GM10248 (cell line): Measurements from ENCODE around the gene ATP5F1D.
A peak's percentile ranks its signal among the peaks of the same experiment; 100 is the strongest.

Experiments used
- CTCF ChIA-PET: fragments of 300-600 bp; sonication (Branson Sonifier 250); formaldehyde crosslinking; extraction: SDS; loops from one replicate; lab custom pipeline; 2021; ENCODE audit warnings: antibody characterized with exemption; lab: Yijun Ruan, JAX
- POLR2A ChIA-PET: fragments of 350-650 bp; sonication (Branson Sonifier 250); formaldehyde crosslinking; extraction: SDS; loops from one replicate; lab custom pipeline; 2020; ENCODE audit warnings: antibody characterized with exemption; lab: Yijun Ruan, JAX
- DNase-seq: peaks from one replicate; pipeline ENCODE4 v3.0.0; 2012; ENCODE audit errors: extremely low spot score
- TF ChIP-seq, protein P1 (sequence below): IDR thresholded peaks from 2 replicates; pipeline ENCODE4 v1.5.1; 2012; ENCODE audit warnings: mild to moderate bottlenecking, low read depth; ENCODE audit errors: extremely low read depth, missing control alignments, control extremely low read depth

The ATP5F1D gene

DNA sequence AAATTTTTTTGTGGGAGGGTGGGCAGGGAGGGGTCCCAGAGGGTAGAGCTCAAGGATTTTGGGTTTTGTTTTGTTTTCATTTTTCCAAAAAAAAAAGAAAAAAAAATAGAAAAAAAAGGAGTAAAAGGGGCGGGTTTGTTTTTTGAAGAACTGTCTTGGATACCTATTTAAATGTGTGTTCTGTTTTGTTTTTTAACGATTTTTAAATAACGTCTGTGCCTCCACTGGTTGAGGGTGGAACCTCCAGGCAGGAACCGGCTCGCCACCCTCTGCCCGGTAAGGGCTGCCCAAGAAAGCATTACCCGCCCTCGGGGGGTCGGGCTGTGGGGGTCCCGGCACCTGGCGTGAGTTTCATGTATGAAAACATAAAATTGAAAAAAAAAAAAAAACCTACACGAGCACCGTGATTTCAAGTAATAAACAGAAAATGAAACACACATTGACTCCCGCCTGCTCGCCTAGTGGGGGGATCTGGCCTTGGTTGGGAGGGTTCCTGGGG is 17.2 kb downstream of the ATP5F1D start:
- no peak for DNase-seq
- POLR2A ChIA-PET = interaction anchor here (3.5 kb wide), 1 partner anchor 10 kb away, joined by 15 read pairs; the partner anchor contains the start of gene CIRBP
- CTCF ChIA-PET = interaction anchor here (1.4 to 18.0 kb wide), 2 partner anchors 8 to 16 kb away, joined by 4 to 491 read pairs; partner anchors contain the start of genes ATP5F1D and CBARP
- TF ChIP-seq, protein P1, sequence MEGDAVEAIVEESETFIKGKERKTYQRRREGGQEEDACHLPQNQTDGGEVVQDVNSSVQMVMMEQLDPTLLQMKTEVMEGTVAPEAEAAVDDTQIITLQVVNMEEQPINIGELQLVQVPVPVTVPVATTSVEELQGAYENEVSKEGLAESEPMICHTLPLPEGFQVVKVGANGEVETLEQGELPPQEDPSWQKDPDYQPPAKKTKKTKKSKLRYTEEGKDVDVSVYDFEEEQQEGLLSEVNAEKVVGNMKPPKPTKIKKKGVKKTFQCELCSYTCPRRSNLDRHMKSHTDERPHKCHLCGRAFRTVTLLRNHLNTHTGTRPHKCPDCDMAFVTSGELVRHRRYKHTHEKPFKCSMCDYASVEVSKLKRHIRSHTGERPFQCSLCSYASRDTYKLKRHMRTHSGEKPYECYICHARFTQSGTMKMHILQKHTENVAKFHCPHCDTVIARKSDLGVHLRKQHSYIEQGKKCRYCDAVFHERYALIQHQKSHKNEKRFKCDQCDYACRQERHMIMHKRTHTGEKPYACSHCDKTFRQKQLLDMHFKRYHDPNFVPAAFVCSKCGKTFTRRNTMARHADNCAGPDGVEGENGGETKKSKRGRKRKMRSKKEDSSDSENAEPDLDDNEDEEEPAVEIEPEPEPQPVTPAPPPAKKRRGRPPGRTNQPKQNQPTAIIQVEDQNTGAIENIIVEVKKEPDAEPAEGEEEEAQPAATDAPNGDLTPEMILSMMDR = no peak

DNA sequence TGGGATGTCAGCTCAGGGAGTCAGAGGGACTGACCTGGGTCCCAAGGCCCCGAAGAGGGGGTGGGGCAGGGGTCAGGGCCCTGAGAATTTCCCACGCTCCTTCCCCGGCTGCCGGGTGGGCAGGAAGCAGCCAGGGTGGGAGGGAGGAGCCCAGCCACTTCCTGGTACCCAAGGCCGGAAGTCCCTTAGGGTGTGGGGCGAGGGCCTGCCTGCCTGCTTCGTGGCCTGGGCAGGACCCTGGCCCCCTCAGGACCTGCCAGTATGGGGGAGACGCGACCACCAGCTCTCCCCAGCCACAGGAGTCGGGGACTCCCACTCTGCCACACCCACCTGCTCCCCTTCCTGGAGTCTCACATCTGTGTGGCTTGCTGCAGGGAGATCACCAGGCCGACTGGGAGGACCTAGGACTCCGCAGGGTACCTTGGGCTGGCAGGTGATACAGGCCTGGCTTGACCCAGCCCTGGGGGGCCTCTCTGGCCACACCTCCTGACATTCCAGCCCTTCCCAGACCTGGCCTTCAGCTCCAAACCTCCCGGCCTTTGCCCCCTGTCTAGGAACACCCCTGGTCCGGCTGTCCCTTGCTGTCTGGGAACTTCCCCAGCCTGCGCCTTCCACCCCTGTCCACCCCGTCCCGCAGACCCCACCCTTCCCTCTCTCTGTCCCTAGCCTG is 17.8 kb downstream of the ATP5F1D start:
- POLR2A ChIA-PET = interaction anchor here (3.5 kb wide), 1 partner anchor 10 kb away, joined by 15 read pairs; the partner anchor contains the start of gene CIRBP
- peak; percentile 68 for DNase-seq
- TF ChIP-seq, protein P1 = no peak
- CTCF ChIA-PET = interaction anchor here (18.0 kb wide), 1 partner anchor 17 kb away, joined by 491 read pairs; the partner anchor contains the start of genes ATP5F1D and CBARP

DNA sequence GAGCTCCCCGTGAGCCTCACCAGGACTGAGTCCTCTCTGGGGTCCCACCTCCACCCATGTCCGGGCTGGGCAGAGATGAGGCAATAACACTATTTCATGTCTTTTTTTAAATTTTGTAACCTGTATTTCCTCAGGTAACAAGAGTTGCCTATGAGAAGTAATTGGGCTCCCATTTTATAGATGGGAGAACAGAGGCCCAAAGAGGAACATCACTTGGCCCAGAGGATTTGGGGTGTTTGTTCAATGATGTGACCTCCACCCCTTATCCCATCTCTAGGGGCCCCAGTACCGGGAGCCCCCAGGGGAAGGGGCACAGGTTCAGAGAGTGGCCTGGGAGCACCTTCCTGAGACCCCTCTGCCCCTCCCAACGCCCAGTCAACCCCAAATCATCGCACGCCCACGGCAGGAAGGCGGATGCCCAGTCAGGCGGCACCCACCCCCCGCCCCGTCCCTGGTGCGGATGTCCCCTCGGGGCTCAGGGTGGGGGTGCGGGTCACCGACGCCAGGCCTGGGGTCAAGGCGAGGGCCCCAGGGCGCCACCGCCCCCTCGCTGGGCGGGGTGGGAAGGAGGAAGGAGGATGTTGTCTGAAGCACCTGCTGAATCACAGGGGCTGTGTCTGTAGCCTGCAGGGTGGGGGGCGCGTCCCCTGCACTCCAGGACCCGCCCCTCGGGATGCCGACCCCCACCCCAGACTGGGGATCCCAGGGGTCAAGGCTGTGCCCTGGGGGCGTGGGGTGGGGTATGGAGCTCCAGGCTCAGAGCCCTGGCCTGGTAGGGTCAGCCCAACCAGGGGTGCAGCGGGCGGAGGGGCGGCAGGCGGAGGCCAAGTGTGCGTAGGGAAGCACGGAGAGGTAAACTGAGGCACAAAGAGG is 18.6 kb downstream of the ATP5F1D start:
- ChIA-PET POLR2A (interaction anchor here (3.5 kb wide), 1 partner anchor 9 kb away, joined by 15 read pairs; the partner anchor contains the start of gene CIRBP), CTCF (interaction anchor here (18.0 kb wide), 1 partner anchor 17 kb away, joined by 491 read pairs; the partner anchor contains the start of genes ATP5F1D and CBARP)
- no peak for DNase-seq
- TF ChIP-seq, protein P1 = no peak

DNA sequence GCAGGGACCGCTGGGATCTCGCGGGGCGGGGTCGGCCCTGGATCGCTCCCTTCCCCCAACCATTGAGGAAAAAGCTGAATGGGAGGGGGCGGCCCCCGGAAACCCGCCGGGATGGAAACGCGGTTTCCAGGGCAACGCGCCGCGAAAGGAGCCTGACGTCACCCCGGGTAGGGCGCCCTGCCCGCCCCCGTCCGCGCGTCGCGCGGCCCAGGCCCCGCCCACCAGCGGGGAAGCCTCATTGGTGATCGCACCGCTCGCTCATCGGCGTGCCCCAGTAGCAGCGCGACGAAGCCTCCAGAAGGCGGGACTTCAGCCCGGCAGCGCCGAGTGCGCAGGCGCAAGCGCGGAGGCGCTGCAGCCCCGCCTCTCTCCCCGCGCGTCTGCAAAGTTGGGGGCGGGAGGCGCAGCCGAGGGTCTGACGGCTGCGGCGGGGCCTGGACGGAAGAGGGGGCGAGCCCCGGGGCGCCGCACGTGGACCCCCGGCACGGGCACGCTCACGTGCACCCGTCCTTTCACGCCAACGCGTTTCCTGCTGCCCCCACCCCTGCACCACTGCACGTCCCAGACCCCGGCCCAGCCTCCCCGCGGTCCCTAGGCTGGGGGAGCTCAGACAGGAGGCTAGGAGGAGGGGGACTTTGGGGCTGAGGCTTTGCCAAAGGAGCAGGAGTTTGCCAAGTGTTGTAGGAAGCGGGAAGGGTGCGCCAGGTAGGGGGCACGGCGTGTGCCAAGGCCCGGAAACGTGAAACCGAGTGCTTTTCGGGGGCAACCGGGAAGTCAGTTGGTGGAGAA is 19.4 kb downstream of the ATP5F1D start:
- TF ChIP-seq, protein P1 = no peak
- peak; percentile 96 for DNase-seq
- POLR2A ChIA-PET = interaction anchor here (3.5 kb wide), 1 partner anchor 8 kb away, joined by 15 read pairs; the partner anchor contains the start of gene CIRBP
- CTCF ChIA-PET = interaction anchor here (1.4 to 18.0 kb wide), 3 partner anchors 8 to 18 kb away, joined by 8 to 491 read pairs (median 9); partner anchors contain the start of genes ATP5F1D and CBARP

DNA sequence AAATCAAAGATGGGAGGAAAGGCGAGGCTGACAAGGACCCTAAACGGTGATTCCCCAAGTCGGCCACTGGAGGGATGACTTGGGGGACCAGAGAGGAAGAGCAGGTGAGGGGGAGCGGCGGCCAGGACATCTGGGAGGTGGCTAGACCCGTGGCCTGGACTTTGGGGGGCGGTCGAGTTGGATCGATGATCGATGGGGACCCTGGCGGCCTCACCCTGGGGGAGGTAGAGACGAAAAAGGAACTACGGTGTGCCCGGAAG is 19.9 kb downstream of the ATP5F1D start:
- TF ChIP-seq, protein P1 = peak; percentile 12
- POLR2A ChIA-PET = no interaction called here
- no peak for DNase-seq
- CTCF ChIA-PET = interaction anchor here (1.4 to 18.0 kb wide), 3 partner anchors 9 to 19 kb away, joined by 8 to 491 read pairs (median 9); partner anchors contain the start of genes ATP5F1D and CBARP
